IPS-18a (cell line): ENCODE measurements around the gene MAP3K4.

ENCODE experiments used
- H3K27ac ChIP-seq: one replicate; pipeline ENCODE4 v1.5.1; 2013; ENCODE audit warnings: low read length
- H3K27me3 ChIP-seq: one replicate; pipeline ENCODE4 v1.6.1; 2013; ENCODE audit warnings: mild to moderate bottlenecking, low read length; ENCODE audit not compliant: control insufficient read depth, insufficient read depth
- H3K36me3 ChIP-seq: one replicate; pipeline ENCODE4 v1.6.1; 2013; ENCODE audit warnings: low read depth, low read length; ENCODE audit not compliant: control insufficient read depth
- H3K4me1 ChIP-seq: one replicate; pipeline ENCODE4 v1.6.1; 2013; ENCODE audit warnings: low read depth, low read length; ENCODE audit not compliant: control insufficient read depth
- H3K4me3 ChIP-seq: one replicate; pipeline ENCODE4 v1.5.1; 2013; ENCODE audit warnings: low read length
- H3K9ac ChIP-seq: one replicate; pipeline ENCODE4 v1.6.1; 2013; ENCODE audit warnings: mild to moderate bottlenecking, low read length, moderate library complexity
- H3K9me3 ChIP-seq: one replicate; pipeline ENCODE4 v1.6.1; 2013; ENCODE audit warnings: low read depth, low read length; ENCODE audit not compliant: control insufficient read depth

Gene MAP3K4

GRCh38 chr6:161142957-161143296 is 151.4 kb downstream of the MAP3K4 start:
- Histone ChIP-seq H3K36me3 (peaks cover 39% of the 10 kb centered on the region), H3K27ac (no peak overlapping the region), H3K9ac (no peak overlapping the region), H3K9me3 (no peaks in the 10 kb centered on the region), H3K4me1 (no peaks in the 10 kb centered on the region), H3K4me3 (no peak overlapping the region), H3K27me3 (no peaks in the 10 kb centered on the region)

- H3K27ac ChIP-seq = no peak overlapping the region
- no peak overlapping the region for H3K4me3 ChIP-seq
- no peak overlapping the region for H3K9ac ChIP-seq
- H3K9me3 ChIP-seq = no peaks in the 10 kb centered on the region
- H3K36me3 ChIP-seq = peaks cover 43% of the 10 kb centered on the region
- H3K4me1 ChIP-seq = no peaks in the 10 kb centered on the region
- no peaks in the 10 kb centered on the region for H3K27me3 ChIP-seq
These were observed 152.3 kb downstream of the MAP3K4 start for GRCh38 chr6:161143663-161144430.

GRCh38 chr6:161150136-161150535 is 158.6 kb downstream of the MAP3K4 start:
- H3K9ac ChIP-seq = no peak overlapping the region

GRCh38 chr6:161150566-161150965 is 159.0 kb downstream of the MAP3K4 start:
- H3K27ac ChIP-seq = no peak overlapping the region
- H3K9me3 ChIP-seq = no peaks in the 10 kb centered on the region
- H3K9ac ChIP-seq = no peak overlapping the region
- H3K4me1 ChIP-seq = no peaks in the 10 kb centered on the region
- H3K27me3 ChIP-seq = no peaks in the 10 kb centered on the region
- H3K4me3 ChIP-seq = no peak overlapping the region
- H3K36me3 ChIP-seq = peaks cover 36% of the 10 kb centered on the region

More at GRCh38 chr6:161150136-161150535, 158.6 kb downstream of the MAP3K4 start:
- Histone ChIP-seq H3K4me3 (no peak overlapping the region), H3K27ac (no peak overlapping the region), H3K36me3 (peaks cover 40% of the 10 kb centered on the region), H3K4me1 (no peaks in the 10 kb centered on the region), H3K9me3 (no peaks in the 10 kb centered on the region), H3K27me3 (no peaks in the 10 kb centered on the region)

DNA sequence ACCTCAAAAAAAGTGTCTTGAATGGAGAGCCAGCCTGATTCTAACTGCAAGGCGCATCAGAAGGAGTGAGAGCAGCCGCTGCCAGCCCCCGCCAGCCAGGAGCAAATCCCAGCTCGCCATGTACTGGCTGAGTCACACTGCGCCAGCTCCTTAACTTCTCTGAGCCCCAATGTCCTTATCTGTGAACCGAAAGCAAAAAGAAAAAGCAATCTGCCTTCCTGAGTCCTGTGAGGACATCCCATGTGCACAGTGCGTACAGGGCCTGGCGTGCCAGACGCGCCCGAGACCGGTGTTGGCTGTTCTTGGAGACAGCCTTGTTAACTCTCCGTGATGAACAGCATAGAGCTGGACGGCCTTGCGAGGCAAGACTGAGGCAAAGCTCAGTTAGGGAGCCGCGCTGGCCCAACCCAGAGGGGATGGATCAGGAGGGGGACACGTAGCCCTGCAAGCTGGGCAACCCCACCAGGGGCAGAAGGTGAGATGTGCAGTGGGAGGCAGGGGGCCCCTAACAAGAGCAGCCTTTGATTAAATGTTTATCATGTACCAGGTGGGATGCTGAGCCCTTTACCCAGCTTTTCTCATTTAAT is 159.6 kb downstream of the MAP3K4 start:
- no peaks in the 10 kb centered on the region for H3K9me3 ChIP-seq
- H3K27me3 ChIP-seq = no peaks in the 10 kb centered on the region
- H3K36me3 ChIP-seq = peaks cover 30% of the 10 kb centered on the region

DNA sequence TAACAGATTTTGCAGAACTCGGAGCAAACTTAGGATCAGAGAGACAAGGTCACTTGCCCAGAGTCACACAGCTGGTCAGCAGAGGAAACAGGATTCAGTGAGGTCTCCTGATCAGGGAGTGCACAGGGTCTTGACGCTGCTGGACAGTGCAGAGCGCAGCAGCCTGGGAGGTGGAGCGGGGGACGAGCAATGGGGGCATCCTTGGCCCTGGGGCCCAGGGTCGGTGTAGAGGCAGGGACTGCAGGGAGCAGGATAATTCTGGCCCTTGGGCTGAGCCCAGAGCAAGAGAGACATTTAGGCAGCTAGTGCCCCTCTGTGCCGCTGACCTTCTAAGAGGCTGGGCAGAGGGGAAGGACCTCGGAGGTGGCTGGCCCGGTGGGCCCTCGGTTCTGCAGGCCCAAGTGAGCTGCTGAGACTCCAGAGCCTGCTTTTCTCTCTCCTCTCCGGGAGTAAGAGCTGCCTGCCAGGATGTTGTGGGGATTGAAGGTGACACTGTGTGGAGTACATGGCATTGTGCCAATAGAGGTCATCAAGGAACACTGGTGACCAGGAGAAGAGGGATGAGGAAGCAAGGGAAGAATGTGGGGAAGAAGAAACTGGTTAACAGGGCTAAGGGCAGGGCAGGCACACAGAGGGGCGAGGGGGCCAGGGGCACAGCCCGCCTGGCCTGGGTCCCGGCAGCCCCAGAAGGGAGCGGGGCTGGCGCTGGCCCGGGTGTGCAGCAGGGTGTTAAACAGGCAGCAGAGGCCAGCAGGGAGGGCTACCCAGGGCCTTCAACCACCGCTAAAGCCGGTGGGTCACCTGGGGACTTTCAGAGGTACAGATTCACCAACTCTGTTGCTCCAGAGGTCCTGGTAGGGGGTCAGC is 160.3 kb downstream of the MAP3K4 start:
- H3K9ac ChIP-seq = no peak overlapping the region
- H3K36me3 ChIP-seq = peaks cover 23% of the 10 kb centered on the region
- no peak overlapping the region for H3K4me3 ChIP-seq
- no peaks in the 10 kb centered on the region for H3K4me1 ChIP-seq
- H3K9me3 ChIP-seq = no peaks in the 10 kb centered on the region
- no peaks in the 10 kb centered on the region for H3K27me3 ChIP-seq
- no peak overlapping the region for H3K27ac ChIP-seq

More for the DNA sequence above, 159.6 kb downstream of the MAP3K4 start:
- Histone ChIP-seq H3K4me3 (no peak overlapping the region), H3K4me1 (no peaks in the 10 kb centered on the region), H3K27ac (no peak overlapping the region), H3K9ac (no peak overlapping the region)

- no peak overlapping the region for H3K27ac ChIP-seq
- no peaks in the 10 kb centered on the region for H3K9me3 ChIP-seq
- no peaks in the 10 kb centered on the region for H3K4me1 ChIP-seq
- no peaks in the 10 kb centered on the region for H3K27me3 ChIP-seq
- no peak overlapping the region for H3K9ac ChIP-seq
- H3K36me3 ChIP-seq = peaks cover 20% of the 10 kb centered on the region
- no peak overlapping the region for H3K4me3 ChIP-seq
These were observed 160.9 kb downstream of the MAP3K4 start for GRCh38 chr6:161152527-161152862.

DNA sequence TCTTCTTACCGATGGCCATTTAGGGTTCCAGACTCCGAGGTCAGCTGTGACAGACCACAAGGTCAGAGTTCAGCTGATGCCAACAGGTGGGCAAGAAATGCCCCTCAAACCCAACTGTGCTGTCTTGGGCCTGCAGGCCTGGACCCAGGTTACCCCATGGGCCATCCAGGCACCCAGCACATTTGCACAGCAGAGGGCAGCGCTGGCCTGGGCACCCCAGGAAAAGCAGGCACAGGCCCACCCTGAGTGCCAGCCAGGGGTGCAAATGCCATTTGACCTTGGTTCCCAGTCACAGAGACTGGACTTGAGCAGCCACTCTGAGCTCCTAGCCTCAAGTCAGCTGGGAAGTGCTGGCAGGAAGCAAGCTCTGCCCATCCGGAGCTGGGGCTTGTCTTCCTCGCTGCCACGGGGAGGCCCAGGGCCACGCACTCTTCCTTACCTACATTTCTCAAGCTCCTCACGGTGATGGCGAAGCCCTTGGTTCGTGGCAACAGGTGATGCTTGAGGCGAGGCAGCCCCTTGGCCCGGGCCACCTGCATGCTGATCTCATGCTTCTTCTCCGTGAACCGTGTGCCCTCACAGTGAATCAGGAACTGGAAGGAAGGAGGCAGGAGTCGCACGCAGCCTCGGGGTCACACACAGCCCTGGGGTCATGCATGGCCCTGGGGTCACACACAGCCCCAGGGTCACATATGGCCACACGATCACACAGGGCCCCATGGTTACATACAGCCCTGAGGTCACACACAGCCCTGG is 161.5 kb downstream of the MAP3K4 start:
- H3K4me3 ChIP-seq = no peak overlapping the region
- no peaks in the 10 kb centered on the region for H3K4me1 ChIP-seq
- no peaks in the 10 kb centered on the region for H3K9me3 ChIP-seq
- peaks cover 14% of the 10 kb centered on the region for H3K36me3 ChIP-seq
- H3K27ac ChIP-seq = no peak overlapping the region
- H3K27me3 ChIP-seq = no peaks in the 10 kb centered on the region
- H3K9ac ChIP-seq = no peak overlapping the region

GRCh38 chr6:161153725-161154124 is 162.2 kb downstream of the MAP3K4 start:
- no peaks in the 10 kb centered on the region for H3K9me3 ChIP-seq
- no peak overlapping the region for H3K27ac ChIP-seq
- H3K4me3 ChIP-seq = no peak overlapping the region
- H3K4me1 ChIP-seq = no peaks in the 10 kb centered on the region
- H3K9ac ChIP-seq = no peak overlapping the region
- H3K36me3 ChIP-seq = peaks cover 8% of the 10 kb centered on the region
- H3K27me3 ChIP-seq = no peaks in the 10 kb centered on the region

DNA sequence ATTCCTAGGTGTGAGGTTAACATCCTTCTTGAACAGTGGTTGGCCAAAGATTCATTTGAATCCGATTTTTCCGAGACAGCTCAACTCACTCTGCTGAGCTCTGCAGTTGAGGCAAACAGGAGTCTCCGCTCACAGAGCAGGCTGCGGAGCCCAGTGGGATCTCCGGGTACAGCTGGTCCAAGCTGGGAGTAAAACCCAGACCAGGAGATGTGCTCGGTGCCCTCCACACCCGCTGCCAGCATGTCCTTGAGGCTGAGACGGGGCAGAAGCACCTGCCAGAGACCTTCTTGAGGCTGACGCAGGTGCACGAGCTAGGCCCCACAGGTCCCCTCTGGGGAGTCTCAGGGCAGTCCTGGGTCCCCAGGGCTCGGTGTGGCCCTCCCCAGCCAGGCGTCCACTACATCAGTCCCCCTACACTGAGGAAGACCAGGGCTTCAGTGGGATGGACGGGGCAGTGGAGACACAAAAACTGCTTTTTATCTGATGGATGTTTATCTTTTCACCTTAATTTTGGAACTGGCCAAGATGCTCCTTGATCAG is 163.3 kb downstream of the MAP3K4 start:
- Histone ChIP-seq H3K27ac (no peak overlapping the region), H3K4me3 (no peak overlapping the region), H3K9ac (no peak overlapping the region), H3K9me3 (no peaks in the 10 kb centered on the region), H3K4me1 (no peaks in the 10 kb centered on the region), H3K36me3 (peaks cover 5% of the 10 kb centered on the region), H3K27me3 (no peaks in the 10 kb centered on the region)

DNA sequence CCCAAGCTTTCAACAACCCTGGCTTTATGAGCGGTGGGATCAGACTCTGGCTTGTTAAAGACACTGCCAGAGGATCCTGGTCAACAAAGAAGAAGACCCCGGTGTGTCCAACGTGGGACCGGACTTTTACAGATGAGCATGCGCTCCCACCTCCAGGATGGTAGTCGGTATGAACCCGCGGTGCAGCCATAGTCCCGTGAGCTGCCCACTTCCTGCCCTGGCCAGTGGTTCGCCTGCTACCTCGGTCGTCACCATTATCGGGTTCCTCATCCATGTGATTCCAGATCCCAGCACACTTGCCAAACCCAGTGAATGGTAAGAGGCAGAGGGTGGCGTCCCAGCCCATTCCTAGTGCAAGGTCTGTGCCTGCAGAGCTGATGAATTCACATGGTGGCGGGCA is 169.6 kb downstream of the MAP3K4 start:
- no peaks in the 10 kb centered on the region for H3K27me3 ChIP-seq
- no peak overlapping the region for H3K9ac ChIP-seq
- H3K9me3 ChIP-seq = no peaks in the 10 kb centered on the region
- H3K4me1 ChIP-seq = no peaks in the 10 kb centered on the region
- no peak overlapping the region for H3K4me3 ChIP-seq
- H3K36me3 ChIP-seq = peaks cover 5% of the 10 kb centered on the region
- H3K27ac ChIP-seq = no peak overlapping the region
